Left lung (tissue), 10 donors: ENCODE results near the gene ATP6V0E1. TPM values are rescaled to one million over a fixed set of nuclear protein-coding genes. Genes with fewer than 3 reads are reported as not detected.

Experiments used
- ATAC-seq: fragments of 200-7000 bp; cut with Tn5 transposase; one replicate; pipeline ENCODE4 v1.9.1; 2020; ENCODE audit warnings: moderate library complexity
- DNase-seq, 4 donors: peaks; one replicate each; pipeline ENCODE4 v3.0.0-alpha.2; 2013 to 2020
- H3K27ac ChIP-seq, 2 donors: fragments of 200-600 bp; sonication (generic) in 1 of 2; one replicate each; pipeline versions ENCODE4 v1.5.0 to v1.8.0; 2020 to 2021
- H3K27me3 ChIP-seq, 2 donors: fragments of 200-600 bp; sonication (generic) in 1 of 2; one replicate each; pipeline versions ENCODE4 v1.5.0 to v1.8.0; 2020 to 2021
- H3K36me3 ChIP-seq, 2 donors: fragments of 200-600 bp; sonication (generic) in 1 of 2; one replicate each; pipeline versions ENCODE4 v1.5.0 to v1.8.0; 2020 to 2021
- H3K4me1 ChIP-seq, 2 donors: fragments of 200-600 bp; one replicate each; pipeline ENCODE4 v1.8.0; 2021
- H3K4me3 ChIP-seq, 2 donors: fragments of 200-600 bp; sonication (generic) in 1 of 2; one replicate each; pipeline versions ENCODE4 v1.5.0 to v1.8.0; 2020 to 2021; ENCODE audit warnings: mild to moderate bottlenecking in 1 of 2
- H3K9me3 ChIP-seq, 2 donors: fragments of 200-600 bp; sonication (generic) in 1 of 2; one replicate each; pipeline versions ENCODE4 v1.5.0 to v1.8.0; 2020 to 2021
- CTCF ChIP-seq, 2 donors: fragments of 200-600 bp; sonication (generic) in 1 of 2; IDR thresholded peaks; one replicate each; pipeline versions ENCODE4 v1.5.0 to v1.8.0; 2021; ENCODE audit warnings: antibody characterized with exemption in 2 of 2
- intact Hi-C, 2 donors: fragments of 100-400 bp; cut with DNase I; formaldehyde crosslinking; loops; one replicate each; pipeline versions ENCODE4 v1.11.2 to v1.14.2; 2022
- polyA plus RNA-seq, 6 donors: library from polyadenylated mRNA; unstranded; fragments of 120-200 nt; gene quantifications; one replicate each; pipeline ENCODE4 v1.2.1, GENCODE V29; 2013; ENCODE audit not compliant: insufficient read length in 6 of 6
- total RNA-seq, 2 donors: library from RNA; stranded (reverse); fragmentation: NEBNext Ultra II Directional; extraction: Animal tissue kit (Norgen Biotek cat#: 25700); gene quantifications; one replicate each; pipeline ENCODE4 v1.2.1, GENCODE V29; 2021
- donor health status: DM: no; HTN: yes; CAD: no.
- donor health status: DM: no; HTN: no; CAD: no.

The ATP6V0E1 gene
- total and polyA plus RNA-seq, 8 donors = 132 to 385 (median 159) TPM

DNA sequence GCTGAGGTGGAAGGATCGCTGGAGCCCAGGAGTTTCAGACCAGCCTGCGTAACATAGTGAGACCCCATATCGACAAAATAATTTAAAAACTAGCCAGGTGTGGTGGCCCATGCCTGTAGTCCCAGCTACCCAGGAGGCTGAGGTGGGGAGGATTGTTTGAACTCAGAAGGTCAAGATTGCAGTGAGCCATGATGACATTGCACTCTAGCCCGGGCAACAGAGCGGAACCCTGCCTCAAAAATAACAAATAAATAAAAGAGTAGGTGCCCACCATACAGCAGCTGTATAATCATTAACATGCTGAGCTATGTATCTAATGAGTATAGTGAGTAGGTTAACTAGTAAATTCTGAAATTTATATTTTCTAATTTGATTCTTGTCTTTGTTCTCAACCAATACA is 11.0 kb upstream of the ATP6V0E1 start:
- Histone ChIP-seq H3K27me3 (peaks cover 0 to 5% of the 10 kb centered on the region in 2 donors), H3K9me3 (no peaks in the 10 kb centered on the region), H3K4me3 (no peak overlapping the region), H3K4me1 (peaks cover 0 to 19% of the 10 kb centered on the region in 2 donors), H3K27ac (no peak overlapping the region), H3K36me3 (peaks cover 0 to 19% of the 10 kb centered on the region in 2 donors)
- TF ChIP-seq CTCF (IDR thresholded peaks at IDR 0.05) = no peak
- no peak for DNase-seq
- intact Hi-C loops = no loop called here
- no peak for ATAC-seq

DNA sequence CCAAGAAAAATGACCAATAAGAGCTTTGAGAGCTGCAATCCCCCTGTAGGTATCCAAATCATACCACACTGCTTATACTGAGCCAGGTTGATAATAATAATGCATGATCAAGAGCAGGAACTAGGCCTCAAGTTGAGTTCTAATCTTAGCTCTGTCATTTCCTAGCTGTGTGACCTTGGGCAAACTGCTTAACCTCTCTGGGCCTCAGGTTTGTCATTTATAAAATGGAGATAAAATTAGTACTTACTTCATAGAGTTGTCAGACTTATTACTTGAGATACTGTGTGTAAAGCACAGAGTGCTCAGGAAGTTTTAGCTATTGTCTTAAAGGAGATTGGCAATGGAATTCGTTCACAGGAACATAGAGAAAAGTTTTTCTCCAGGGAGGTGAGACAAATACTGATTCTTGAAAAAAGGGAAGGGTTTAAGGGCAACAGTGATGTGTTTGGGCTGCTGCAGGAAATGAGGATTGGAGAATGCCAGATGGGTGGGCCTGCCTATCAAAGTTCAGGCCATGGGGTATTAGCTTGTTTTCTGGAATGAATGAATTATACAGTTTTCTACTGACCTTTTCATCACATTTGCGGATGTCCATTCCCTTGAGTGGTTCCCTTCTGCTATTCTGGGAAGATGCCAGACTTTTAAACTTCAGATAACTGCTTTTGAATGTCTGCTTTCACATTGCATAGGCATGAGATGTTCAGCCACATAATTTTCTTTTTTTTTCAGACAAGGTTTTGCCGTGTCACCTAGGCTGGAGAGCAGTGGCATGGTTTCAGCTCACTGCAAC is 10.2 kb upstream of the ATP6V0E1 start:
- peaks cover 0 to 18% of the 10 kb centered on the region in 2 donors for H3K4me1 ChIP-seq

GRCh38 chr5:172973931-172974330 is 9.6 kb upstream of the ATP6V0E1 start:
- Histone ChIP-seq H3K4me3 (no peak overlapping the region), H3K36me3 (peaks cover 0 to 11% of the 10 kb centered on the region in 2 donors), H3K27me3 (peaks cover 0 to 5% of the 10 kb centered on the region in 2 donors), H3K9me3 (no peaks in the 10 kb centered on the region), H3K27ac (no peak overlapping the region), H3K4me1 (peaks cover 0 to 12% of the 10 kb centered on the region in 2 donors)
- DNase-seq = no peak
- TF ChIP-seq CTCF (IDR thresholded peaks at IDR 0.05) = no peak
- ATAC-seq = no peak
- intact Hi-C loops = no loop called here

More for the DNA sequence above, 10.2 kb upstream of the ATP6V0E1 start:
- Histone ChIP-seq H3K36me3 (peaks cover 0 to 16% of the 10 kb centered on the region in 2 donors), H3K27me3 (peaks cover 0 to 5% of the 10 kb centered on the region in 2 donors), H3K27ac (no peak overlapping the region), H3K4me3 (no peak overlapping the region), H3K9me3 (no peaks in the 10 kb centered on the region)
- no peak for TF ChIP-seq CTCF (IDR thresholded peaks at IDR 0.05)
- DNase-seq = no peak
- no peak for ATAC-seq
- intact Hi-C loops = no loop called here

GRCh38 chr5:172975289-172975688 is 8.3 kb upstream of the ATP6V0E1 start:
- DNase-seq = no peak
- ATAC-seq = no peak
- TF ChIP-seq CTCF (IDR thresholded peaks at IDR 0.05) = no peak
- intact Hi-C loops = loop anchor here in 1 of 2 donors (5.0 kb wide), 1 partner anchor 227 kb away; no protein-coding TSS in a partner anchor
- Histone ChIP-seq H3K4me3 (no peak overlapping the region), H3K27me3 (peaks cover 0 to 5% of the 10 kb centered on the region in 2 donors), H3K27ac (no peak overlapping the region), H3K4me1 (no peaks in the 10 kb centered on the region), H3K36me3 (no peaks in the 10 kb centered on the region), H3K9me3 (no peaks in the 10 kb centered on the region)

DNA sequence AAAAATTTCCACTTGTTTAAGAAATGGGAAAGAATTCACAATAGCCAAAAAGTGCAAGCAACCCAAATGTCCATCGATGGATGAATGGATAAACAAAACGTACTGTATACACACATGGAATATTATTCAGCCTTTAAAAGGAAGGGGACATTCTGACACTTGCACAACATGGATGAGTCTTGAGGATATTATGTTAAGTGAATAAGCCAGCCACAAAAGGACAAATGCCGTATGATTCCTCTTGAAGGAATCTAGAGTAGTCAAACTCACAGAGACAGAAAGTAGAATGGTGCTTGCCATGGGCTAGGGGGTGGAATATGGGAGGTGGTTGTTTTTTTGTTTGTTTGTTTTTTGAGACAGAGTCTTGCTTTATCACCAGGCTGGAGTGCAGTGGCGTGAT is 3.8 kb upstream of the ATP6V0E1 start:
- intact Hi-C loops = loop anchor here in 1 of 2 donors (5.0 to 10.0 kb wide), 2 partner anchors 165 to 223 kb away; partner anchors contain the start of gene BNIP1
- Histone ChIP-seq H3K9me3 (no peaks in the 10 kb centered on the region), H3K4me1 (peaks cover 4 to 6% of the 10 kb centered on the region in 2 donors), H3K36me3 (no peaks in the 10 kb centered on the region), H3K27me3 (peaks cover 0 to 5% of the 10 kb centered on the region in 2 donors), H3K27ac (no peak overlapping the region), H3K4me3 (no peak overlapping the region)
- DNase-seq (no peak), ATAC-seq (no peak)
- no peak for TF ChIP-seq CTCF (IDR thresholded peaks at IDR 0.05)
